ENCODE data around the gene MYO1F.
"Not testable (repeated sequence)": the region's sequence is repeated elsewhere in the genome, so short reads cannot be mapped to it uniquely, and the experiment has no call there.

Gene MYO1F

DNA sequence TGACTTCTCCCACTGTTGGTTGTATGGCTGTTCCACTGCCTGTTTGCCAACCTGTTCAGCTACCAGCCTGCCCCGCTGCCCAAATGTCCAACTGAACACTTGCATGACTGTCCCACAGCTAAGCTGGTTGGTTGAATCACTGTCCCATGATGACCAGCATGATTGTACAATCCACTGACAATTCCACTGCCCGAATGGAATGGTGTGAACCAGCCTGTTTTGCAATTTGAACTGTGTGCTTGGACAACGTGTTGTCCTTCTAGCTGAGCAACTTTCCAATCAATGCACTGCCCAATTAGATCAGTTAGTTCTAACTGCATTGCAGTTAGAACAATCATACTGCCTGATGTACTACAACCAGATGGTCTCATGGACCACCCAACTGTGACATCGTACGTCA, 24.6 kb upstream of the MYO1F start:
- no peak overlapping the region for H3K4me3 ChIP-seq (ENCODE audit: low read depth, low read length)
- no peak for DNase-seq (ENCODE audit: low read depth)

DNA sequence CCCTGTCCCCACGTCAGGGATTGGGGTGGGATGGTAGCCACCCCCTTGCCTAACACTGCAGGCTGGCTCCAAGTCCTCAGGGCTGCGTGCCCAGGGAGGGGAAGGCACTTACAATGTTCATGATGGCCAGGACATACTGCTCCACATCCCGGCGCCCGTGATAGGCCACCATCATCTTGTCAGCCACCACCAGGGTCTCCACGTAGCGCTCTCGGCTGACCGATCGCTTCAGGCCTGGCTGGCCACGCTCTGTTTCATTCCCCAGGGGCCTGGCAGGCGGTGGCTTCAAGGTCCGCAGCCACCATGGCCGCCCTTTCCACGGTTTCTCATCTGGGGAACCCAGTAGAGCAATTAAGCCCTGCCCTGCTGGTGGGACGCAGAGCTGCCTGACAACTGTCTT, 23.6 kb upstream of the MYO1F start:
- DNase-seq (ENCODE audit: low read depth) = no peak
- H3K4me3 ChIP-seq (ENCODE audit: low read depth, low read length) = no peak overlapping the region

DNA sequence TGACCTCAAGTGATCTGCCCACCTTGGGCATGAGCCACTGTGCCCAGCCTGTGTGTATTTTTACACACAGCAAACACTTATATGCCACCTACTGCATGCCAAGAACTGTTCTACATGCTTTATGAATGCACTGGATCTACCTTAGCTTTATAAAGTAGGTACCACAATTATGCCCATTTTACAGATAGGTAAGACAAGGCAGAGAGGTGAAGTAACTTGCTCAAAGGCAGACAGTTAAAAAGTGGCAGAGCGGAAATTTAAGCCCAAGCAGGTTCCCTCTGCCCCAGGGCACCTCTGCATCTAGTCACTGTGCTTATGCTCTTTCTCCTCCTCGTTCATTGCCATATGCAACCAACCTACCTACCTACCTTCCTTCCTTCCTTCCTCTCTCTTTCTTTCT, 22.8 kb upstream of the MYO1F start:
- DNase-seq (ENCODE audit: low read depth) = no peak
- H3K4me3 ChIP-seq (ENCODE audit: low read depth, low read length) = no peak overlapping the region

DNA sequence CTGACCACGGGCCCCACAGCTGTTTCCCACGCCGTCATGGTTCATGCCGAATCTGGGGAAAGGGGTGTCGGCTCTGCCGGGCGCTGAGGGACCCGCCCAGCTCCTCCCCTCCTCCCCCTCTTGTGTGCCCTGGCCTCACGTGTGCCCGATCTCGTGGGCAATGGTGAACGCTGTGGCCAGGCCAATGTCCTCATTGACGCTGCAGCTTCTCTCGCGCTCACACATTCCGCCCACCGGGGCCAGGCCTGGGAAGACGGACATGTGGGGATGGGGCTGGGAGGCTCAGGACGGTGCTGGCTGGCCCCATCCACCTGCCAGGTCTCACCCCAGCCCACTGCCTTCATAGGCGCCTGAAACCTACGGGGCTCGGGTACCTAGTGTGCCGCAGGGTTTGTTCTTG, 18.9 kb upstream of the MYO1F start:
- H3K4me3 ChIP-seq (ENCODE audit: low read depth, low read length) = no peak overlapping the region
- DNase-seq (ENCODE audit: low read depth) = no peak

DNA sequence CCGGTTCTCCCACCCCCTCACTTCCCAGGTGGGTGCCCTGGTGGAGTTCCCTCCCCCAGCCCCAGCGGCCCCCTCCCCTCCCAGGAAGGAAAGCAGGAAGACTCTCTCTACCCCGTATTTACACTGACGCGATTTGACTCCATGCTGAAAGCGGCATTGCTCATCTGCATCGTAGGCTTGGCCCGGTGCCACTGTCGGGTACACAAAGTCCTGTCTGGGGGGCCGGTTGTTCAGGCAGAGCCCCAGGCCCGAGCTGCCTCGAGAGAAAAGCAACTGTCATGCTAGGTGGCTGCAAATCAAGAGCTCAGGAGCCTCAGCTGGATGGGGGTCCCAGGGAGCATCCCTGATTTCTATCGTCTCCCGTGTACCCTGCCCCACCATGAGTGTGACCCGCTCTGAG, 18.4 kb upstream of the MYO1F start:
- no peak for DNase-seq (ENCODE audit: low read depth)
- H3K4me3 ChIP-seq (ENCODE audit: low read depth, low read length) = no peak overlapping the region

DNA sequence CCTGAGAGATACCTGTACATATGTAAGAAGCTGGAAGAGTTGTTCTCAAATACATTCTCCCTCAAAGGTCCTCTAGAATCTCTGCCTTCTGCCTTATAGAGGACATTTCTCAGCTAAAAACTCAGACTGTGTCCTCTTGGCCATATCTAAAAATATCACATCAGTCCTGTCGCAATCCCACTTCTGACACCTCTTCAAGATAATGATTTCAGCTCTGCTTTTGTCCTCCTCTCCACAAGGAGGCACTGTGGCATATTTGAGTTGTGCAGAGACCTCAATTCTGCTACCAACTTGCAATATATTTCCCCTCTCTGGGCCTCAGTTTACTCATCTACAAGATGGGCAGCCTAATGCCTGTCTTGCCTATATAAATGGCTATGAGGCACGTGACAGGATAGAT, 16.7 kb upstream of the MYO1F start:
- no peak for DNase-seq (ENCODE audit: low read depth)
- H3K4me3 ChIP-seq (ENCODE audit: low read depth, low read length) = no peak overlapping the region

DNA sequence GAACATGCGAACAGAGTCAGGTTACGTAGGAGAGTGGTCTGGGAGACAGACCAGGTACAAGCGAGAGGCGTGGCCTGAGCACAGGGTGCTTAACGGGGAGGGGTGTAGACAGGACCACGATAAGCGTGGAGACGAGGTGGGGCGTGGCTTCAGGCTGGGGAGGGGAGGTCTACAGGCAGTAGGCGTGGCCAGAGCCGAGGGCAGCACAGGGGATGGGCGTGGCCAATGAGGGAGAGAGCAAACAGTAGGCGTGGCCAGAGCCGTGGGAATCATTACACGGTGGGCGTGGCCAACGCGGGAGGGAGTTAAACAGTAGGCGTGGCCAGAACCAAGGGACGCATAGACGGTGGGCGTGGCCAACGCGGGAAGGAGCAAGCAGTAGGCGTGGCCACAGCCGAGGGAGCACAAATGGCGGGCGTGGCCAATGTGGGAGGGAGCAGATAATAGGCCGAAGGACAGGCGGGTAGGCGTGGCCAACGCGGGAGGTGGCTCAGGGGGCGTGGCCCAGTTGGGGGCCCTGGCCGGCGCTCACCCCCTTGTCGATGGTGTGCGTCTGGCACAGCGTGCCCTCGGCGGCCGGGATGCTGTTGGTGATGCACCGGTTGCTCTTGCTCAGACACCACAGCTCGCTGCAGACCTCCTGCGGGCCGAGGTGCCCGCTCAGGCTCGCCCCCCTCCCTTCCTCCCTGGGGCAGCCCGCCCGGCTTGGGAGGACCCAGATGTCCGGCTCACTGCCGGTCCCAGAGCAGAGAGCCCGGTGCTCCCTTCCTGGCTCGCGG, 15.2 kb upstream of the MYO1F start:
- peak; percentile 79 for DNase-seq (ENCODE audit: low read depth)
- H3K4me3 ChIP-seq (ENCODE audit: low read depth, low read length) = peak overlapping the region; percentile 48

DNA sequence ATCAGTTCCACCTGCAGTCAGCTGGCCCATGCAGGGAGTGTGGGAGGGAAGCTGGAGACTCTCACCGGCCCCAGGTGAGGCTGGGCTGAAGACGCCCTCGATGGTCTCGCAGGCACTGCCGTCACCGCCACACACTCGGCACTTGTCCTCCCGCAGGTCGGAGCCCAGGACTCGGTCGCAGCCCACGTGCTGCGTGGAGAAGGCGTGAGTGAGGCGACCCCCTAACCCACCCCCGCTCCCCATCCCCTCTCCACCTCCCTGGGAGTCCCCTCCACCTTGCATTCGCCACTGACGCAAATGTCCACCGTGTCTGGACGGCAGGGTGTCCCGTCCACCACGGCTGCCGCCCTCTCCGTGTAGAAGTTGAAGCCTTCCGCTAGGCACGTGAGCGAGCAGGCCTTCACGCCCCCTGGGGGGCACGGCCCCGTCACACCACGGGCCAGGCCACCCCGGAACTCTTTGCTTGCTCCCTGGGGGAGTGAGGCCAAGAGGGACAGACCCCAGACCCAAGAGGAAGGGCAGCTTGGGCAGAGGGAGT, 12.0 kb upstream of the MYO1F start:
- no peak overlapping the region for H3K4me3 ChIP-seq (ENCODE audit: low read depth, low read length)
- DNase-seq (ENCODE audit: low read depth) = no peak

DNA sequence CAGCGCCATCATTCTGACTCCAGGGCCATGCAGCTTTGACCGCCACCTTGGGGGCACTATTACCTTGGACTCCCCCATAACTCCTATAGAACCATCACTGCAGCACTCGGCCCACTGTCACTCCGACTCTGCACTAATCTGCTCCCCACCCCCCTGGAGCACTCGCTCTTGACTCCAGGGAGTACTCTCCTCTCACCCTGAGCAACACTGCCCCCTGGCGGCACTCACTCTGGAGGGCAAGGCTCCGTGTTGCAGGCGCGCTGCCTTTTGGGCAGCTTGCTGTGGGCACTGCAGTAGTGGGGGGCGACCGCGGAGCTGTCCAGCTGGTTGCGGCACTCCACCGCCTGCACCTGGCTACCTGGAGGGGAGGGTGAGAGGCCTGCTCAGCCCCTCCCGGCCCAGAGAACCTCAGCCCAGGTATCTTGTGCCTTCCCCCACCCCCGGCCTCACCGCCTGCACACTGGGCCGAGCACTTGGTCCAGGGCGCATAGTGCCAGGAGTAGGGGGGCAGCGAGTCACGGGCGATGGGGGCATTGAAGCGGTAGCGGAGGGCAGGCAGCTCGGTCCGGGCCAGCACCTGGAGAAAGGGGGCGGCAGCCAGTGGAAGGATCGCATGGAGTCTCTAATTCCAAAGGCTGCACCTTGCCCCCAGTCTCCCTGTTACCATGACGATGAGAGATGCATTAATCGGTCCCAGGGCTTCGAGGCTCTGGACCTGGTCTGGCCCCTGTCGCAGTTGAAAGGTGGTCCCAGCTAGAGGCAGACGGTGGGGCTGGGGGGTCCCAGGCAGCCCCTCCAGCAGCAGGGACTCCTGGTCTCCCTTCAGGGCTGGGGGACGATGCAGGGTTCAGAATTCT, 8.9 kb upstream of the MYO1F start:
- no peak overlapping the region for H3K4me3 ChIP-seq (ENCODE audit: low read depth, low read length)
- no peak for DNase-seq (ENCODE audit: low read depth)

DNA sequence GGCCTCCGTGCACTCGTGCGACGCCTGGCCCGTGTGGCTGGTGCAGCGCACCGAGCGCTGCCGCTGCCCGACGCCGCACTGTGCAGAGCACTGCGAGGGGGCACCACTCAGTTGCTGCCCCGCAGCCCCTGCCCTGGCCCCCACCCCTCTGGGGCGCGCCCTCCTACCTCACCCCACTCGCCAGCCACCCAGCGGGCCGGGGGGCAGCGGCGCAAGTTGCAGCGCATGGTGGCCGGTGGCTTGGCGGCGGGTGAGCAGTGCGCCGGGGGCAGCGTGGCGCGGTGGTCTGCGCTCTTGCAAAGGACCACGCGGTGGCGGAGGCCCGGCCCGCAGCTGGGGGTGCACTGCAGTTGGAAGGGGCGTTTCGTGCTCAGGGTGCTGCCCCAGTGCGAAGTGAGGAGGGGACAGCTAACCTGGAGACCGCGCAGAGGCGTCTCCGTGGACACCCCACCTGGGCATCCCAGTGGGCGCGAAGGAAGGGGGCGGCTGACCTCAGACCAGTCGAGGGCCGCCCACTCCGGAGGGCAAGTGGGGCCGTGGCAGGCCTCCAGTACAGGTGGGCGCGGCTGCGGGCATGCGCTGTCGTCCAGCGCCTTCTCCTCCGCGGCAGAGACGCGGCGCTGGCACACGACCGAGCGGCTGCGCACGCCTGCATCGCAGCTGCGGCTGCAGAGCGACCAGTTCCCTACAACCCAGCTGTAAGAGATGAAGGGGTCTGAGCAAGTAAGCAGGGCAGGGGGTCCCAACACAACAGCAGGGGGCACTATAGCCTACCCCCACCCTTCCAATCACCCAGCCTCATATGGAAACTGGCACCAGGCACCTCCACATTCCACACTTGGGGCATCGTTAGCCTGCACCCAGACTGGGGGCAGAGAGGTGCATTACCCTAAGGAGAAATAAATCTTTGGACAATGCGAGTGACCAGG, 8.0 kb upstream of the MYO1F start:
- no peak overlapping the region for H3K4me3 ChIP-seq (ENCODE audit: low read depth, low read length)
- DNase-seq (ENCODE audit: low read depth) = no peak

DNA sequence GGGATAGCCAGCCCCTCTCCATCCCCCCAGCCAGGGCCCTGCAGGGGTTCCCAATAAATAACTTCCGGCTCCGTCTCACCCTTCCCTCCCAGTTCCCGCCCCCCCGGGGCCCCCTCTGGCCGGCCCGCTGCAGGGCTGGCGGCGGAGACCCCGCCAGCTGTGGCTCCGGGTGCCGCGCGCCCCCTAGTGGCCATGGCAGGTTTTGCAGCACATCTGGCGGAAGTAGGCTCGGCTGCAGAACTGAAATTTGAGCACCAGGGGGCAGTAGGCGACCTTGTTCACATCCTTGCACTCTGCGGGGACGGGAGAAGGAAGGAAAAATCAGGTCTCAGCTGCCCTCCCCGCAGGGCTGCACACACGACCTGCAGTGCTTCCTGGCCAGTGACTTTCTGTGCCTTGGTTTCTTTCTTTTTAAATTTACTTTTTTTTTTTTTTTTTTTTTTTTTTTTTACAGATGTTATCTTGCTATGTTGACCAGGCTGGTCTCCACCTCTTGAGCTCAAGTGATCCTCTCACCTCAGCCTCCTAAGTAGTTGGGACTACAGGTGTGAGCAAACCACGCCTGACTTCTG, 3.6 kb upstream of the MYO1F start:
- H3K4me3 ChIP-seq (ENCODE audit: low read depth, low read length) = no peak overlapping the region
- no peak for DNase-seq (ENCODE audit: low read depth)

DNA sequence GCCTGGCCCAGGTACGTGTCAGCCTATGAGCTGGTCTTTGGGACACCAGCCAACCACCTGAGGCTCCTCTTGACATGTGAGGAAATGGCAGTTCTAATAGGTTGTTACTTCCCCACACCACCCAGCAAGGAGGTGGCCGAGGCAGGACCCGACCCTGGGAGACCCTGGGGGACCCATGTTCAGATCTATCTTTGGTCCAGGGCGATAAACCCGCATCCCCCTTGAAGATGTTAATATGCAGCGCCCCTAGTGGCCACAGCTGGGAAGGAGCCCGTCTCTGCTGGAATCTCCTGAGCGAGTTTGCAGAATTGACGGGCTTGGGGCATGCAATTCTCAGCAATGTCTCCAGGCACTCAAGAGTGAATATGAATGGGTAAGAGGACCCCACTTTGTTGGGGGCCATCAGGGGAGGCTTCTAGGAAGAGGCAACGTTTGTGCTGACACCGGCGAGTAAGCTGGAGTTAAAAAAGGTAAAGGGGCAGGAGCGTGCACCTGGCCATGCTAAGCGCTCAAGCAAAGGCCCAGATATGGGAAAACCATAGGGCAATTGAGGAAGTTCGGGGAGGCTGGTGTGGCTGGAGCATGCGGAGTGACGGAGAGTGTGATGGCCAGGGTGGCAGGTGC, 1.5 kb upstream of the MYO1F start:
- no peak for DNase-seq (ENCODE audit: low read depth)

DNA sequence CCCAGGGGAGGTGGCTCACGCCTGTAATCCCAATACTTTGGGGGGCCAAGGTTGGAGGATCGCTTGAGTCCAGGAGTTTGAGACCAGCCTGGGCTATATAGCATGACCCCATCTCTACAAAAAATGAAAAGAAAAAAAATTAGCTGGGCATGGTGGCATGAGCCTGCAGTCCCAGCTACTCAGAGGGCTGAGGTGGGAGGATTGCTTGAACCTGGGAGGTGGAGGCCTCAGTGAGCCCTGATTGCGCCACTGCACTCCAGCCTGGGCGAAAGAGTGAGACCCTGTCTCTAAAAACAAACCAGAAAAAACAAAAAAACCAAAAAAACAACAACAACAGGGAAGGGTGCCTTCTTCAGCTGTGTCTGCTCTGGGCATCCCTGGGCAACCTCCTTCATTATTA, 499 bp upstream of the MYO1F start:
- no peak overlapping the region for H3K4me3 ChIP-seq (ENCODE audit: low read depth, low read length)
- no peak for DNase-seq (ENCODE audit: low read depth)

More for the DNA sequence above, 1.5 kb upstream of the MYO1F start:
- no peak overlapping the region for H3K4me3 ChIP-seq (ENCODE audit: low read depth, low read length)

DNA sequence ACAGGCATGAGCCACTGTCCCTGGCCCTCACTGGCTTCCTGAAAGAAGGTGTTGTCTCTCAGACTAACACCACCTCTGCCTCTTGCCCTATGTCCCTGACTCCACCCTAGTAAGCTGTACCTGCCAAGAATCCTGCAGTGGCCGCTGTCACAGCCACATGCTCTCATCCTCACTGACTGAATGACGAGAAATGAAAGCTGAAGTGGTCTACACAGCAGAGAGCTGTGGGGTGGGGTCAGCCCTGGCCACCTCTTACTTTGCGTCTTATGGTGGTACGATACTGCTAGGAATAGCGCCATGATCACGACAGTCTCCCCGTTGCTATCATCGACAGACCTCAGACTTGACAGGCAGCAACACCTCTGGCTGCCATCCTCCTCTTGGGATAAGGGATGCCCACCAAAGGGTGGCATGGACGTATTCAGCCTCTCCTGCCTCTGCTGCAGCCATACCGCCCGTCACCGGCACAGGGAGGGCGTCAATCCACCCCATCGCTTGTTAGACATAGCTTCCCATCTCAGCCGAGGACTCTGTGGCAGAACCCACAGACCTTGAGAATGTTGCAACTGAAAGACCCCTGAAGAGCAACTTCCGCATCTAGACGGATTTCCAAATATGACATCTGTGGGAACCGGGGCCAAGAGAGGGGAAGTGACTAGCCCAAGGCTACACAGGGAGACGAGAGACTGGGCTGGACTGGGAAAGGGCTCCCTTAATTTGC, 809 bp downstream of the MYO1F start:
- H3K4me3 ChIP-seq (ENCODE audit: low read depth, low read length) = no peak overlapping the region
- no peak for DNase-seq (ENCODE audit: low read depth)

DNA sequence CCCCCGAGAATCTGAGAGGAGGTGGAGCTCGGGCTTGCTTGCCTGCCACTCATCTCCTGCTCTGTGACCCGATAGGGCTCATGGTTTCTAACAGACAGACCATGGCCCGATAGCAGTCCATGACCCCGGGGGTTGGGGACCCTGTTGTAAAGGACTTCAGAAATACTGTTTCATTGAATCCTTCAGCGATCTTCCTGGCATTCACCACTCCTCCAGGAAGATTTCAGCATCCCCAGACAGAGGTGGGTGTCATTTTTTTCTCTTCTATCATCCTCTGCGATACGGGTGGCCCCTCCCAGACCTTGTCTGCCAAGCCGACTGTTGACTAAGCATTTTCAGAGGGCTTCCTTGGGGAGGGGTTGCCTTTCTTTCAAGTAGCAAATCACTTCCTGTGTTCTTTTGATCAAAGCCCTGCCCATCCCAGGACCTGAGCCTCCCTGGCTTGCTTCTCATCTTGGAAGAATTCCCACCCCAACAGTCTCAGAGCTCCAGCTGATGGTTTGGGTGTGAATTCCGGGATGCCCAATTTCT, 1.7 kb downstream of the MYO1F start:
- H3K4me3 ChIP-seq (ENCODE audit: low read depth, low read length) = no peak overlapping the region
- DNase-seq (ENCODE audit: low read depth) = no peak

DNA sequence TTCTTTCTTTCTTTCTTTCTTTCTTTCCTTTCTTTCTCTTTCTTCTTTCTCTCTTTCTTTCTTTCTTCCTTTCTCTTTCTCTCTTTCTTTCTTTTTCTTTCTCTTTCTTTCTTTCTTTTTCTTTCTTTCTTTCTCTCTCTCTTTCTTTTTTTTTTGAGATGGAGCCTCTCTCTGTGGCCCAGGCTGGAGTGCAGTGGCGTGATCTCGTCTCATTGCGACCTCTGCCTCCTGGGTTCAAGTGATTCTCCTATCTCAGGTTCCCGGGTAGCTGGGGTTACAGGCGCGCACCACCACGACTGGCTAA, 2.7 kb downstream of the MYO1F start:
- not testable (repeated sequence) for H3K4me3 ChIP-seq (ENCODE audit: low read depth, low read length); DNase-seq (ENCODE audit: low read depth)

DNA sequence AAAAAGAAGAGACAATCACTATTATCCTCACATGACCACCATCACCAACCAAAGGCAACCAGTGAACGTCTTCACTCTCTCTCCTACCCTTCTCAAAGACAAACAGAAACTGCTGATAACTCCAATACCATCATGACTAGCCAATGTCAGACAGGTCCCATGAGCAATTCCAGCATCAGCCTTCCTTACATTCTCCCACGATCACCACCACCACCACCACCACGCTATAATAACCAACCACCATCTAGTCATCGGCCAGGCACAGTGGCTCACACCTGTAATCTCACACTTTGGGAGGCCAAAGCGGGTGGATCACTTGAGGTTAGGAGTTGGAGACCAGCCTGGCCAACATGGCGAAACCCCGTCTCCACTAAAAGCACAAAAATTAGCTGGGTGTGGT, 3.9 kb downstream of the MYO1F start:
- H3K4me3 ChIP-seq (ENCODE audit: low read depth, low read length) = no peak overlapping the region

DNA sequence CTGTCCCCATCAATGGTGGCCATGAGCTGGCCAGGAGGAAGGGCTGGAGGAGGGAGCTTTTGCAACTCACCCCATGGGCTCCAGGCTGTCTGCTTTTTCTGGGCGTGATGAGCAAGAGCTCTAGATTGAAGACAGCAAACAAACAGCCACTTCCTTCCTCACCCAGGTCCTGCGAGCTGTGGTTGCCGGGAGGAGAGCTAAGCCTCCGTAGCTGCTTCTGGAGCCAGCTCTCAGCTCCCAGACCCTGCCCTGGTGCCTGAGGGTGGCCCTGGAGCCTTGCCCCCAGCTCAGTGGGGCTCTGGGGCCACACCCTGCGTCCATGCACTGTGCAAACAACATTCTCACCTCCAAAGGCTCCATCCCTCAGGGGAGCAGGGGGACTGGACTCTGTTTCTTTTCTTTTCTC, 6.2 kb downstream of the MYO1F start:
- no peak for DNase-seq (ENCODE audit: low read depth)
- no peak overlapping the region for H3K4me3 ChIP-seq (ENCODE audit: low read depth, low read length)

More for the DNA sequence above, 3.9 kb downstream of the MYO1F start:
- no peak for DNase-seq (ENCODE audit: low read depth)
